Mesendoderm (in vitro differentiated cells): Measurements from ENCODE around the gene COL4A2.

Experiments
- DNase-seq: peaks from one replicate; pipeline ENCODE4 v3.0.0; 2013
- H2AK5ac ChIP-seq: 2 replicates; pipeline ENCODE4 v1.6.1; 2013; ENCODE audit warnings: low read length, inconsistent platforms
- H2BK120ac ChIP-seq: 2 replicates; pipeline ENCODE4 v1.6.1; 2013; ENCODE audit warnings: low read depth, mild to moderate bottlenecking, low read length, moderate library complexity, mixed read lengths
- H2BK15ac ChIP-seq: replicated peaks from 2 replicates; pipeline ENCODE4 v1.6.1; 2013; ENCODE audit warnings: low read depth, mild to moderate bottlenecking, moderate library complexity
- H2BK5ac ChIP-seq: 2 replicates; pipeline ENCODE4 v1.6.1; 2013; ENCODE audit warnings: low read length, inconsistent platforms
- H3K18ac ChIP-seq: 2 replicates; pipeline ENCODE4 v1.6.1; 2013; ENCODE audit warnings: mild to moderate bottlenecking, low read length, mixed read lengths
- H3K23ac ChIP-seq: one replicate; pipeline ENCODE4 v1.6.1; 2013; ENCODE audit warnings: low read length
- H3K27ac ChIP-seq: 2 replicates; pipeline ENCODE4 v1.5.1; 2013; ENCODE audit warnings: low read depth, mild to moderate bottlenecking, inconsistent platforms, low read length, moderate library complexity
- H3K27me3 ChIP-seq: 2 replicates; pipeline ENCODE4 v1.6.1; 2013; ENCODE audit warnings: low read length, control low read depth, mild to moderate bottlenecking, inconsistent platforms; ENCODE audit not compliant: insufficient read depth, poor library complexity
- H3K36me3 ChIP-seq: 2 replicates; pipeline ENCODE4 v1.6.1; 2013; ENCODE audit warnings: low read length, inconsistent platforms; ENCODE audit not compliant: control insufficient read depth, insufficient read depth
- H3K4ac ChIP-seq: one replicate; pipeline ENCODE4 v1.6.1; 2013; ENCODE audit warnings: low read depth, mild to moderate bottlenecking, low read length, moderate library complexity
- H3K4me1 ChIP-seq: 2 replicates; pipeline ENCODE4 v1.6.1; 2013; ENCODE audit warnings: low read depth, low read length, inconsistent platforms; ENCODE audit not compliant: control insufficient read depth
- H3K4me2 ChIP-seq: 2 replicates; pipeline ENCODE4 v1.6.1; 2013; ENCODE audit warnings: low read length
- H3K4me3 ChIP-seq: 2 replicates; pipeline ENCODE4 v1.5.1; 2013; ENCODE audit warnings: mild to moderate bottlenecking, low read length
- H3K56ac ChIP-seq: one replicate; pipeline ENCODE4 v1.6.1; 2013; ENCODE audit warnings: low read length
- H3K79me1 ChIP-seq: 2 replicates; pipeline ENCODE4 v1.6.1; 2013; ENCODE audit warnings: low read length, inconsistent platforms
- H3K79me2 ChIP-seq: 2 replicates; pipeline ENCODE4 v1.6.1; 2013; ENCODE audit warnings: mild to moderate bottlenecking, low read length; ENCODE audit not compliant: control insufficient read depth, insufficient read depth
- H3K9ac ChIP-seq: 2 replicates; pipeline ENCODE4 v1.6.1; 2013; ENCODE audit warnings: low read length, inconsistent platforms
- H4K5ac ChIP-seq: one replicate; pipeline ENCODE4 v1.6.1; 2013; ENCODE audit warnings: low read length
- H4K8ac ChIP-seq: one replicate; pipeline ENCODE4 v1.6.1; 2013; ENCODE audit warnings: low read depth, mild to moderate bottlenecking, control low read depth, low read length, moderate library complexity
- WGBS: extraction: QIAGEN DNeasy Blood & Tissue Kit; methylation state at CpG from one replicate; pipeline ENCODE4 v1.1.7; 2013; ENCODE audit warnings: low lambda C conversion rate, missing lambda C conversion rate; ENCODE audit not compliant: insufficient coverage; ENCODE audit errors: extremely low coverage; 5-methylcytosine and 5-hydroxymethylcytosine counted together

The COL4A2 gene

GRCh38 chr13:110509971-110510786 lies 203.1 kb downstream of the COL4A2 start:
- Histone ChIP-seq H3K23ac (no peak overlapping the region), H2AK5ac (no peak overlapping the region), H3K27ac (no peak overlapping the region), H3K18ac (no peak overlapping the region), H3K4me1 (no peaks in the 10 kb centered on the region), H3K36me3 (peaks cover 2% of the 10 kb centered on the region), H4K8ac (no peak overlapping the region), H2BK120ac (no peak overlapping the region), H3K9ac (no peak overlapping the region), H3K79me2 (no peaks in the 10 kb centered on the region), H3K4me3 (no peak overlapping the region), H3K79me1 (no peaks in the 10 kb centered on the region), H4K5ac (no peak overlapping the region), H3K4me2 (no peak overlapping the region), H3K4ac (no peak overlapping the region), H3K27me3 (no peaks in the 10 kb centered on the region), H2BK15ac (no peak overlapping the region), H3K56ac (no peak overlapping the region), H2BK5ac (no peak overlapping the region)
- WGBS, result no CpG with 5 or more reads among the region's 18 CpGs
- peak; percentile 43 for DNase-seq

GRCh38 chr13:110511509-110512181 lies 204.6 kb downstream of the COL4A2 start:
- no peak overlapping the region for H2BK15ac ChIP-seq
- no peaks in the 10 kb centered on the region for H3K79me1 ChIP-seq
- no peaks in the 10 kb centered on the region for H3K79me2 ChIP-seq
- H3K4me2 ChIP-seq, result no peak overlapping the region
- no peak for DNase-seq
- H3K4ac ChIP-seq, result no peak overlapping the region
- no peak overlapping the region for H3K27ac ChIP-seq
- H3K27me3 ChIP-seq, result no peaks in the 10 kb centered on the region
- peaks cover 2% of the 10 kb centered on the region for H3K36me3 ChIP-seq
- H2BK5ac ChIP-seq, result no peak overlapping the region
- WGBS, result no CpG with 5 or more reads among the region's 31 CpGs
- H2BK120ac ChIP-seq, result no peak overlapping the region
- no peaks in the 10 kb centered on the region for H3K4me1 ChIP-seq
- no peak overlapping the region for H3K4me3 ChIP-seq
- H3K23ac ChIP-seq, result no peak overlapping the region
- H2AK5ac ChIP-seq, result no peak overlapping the region
- no peak overlapping the region for H3K9ac ChIP-seq
- no peak overlapping the region for H4K8ac ChIP-seq
- H4K5ac ChIP-seq, result no peak overlapping the region
- no peak overlapping the region for H3K18ac ChIP-seq
- H3K56ac ChIP-seq, result no peak overlapping the region

- Histone ChIP-seq H3K79me1 (no peaks in the 10 kb centered on the region), H3K56ac (no peak overlapping the region), H3K9ac (no peak overlapping the region), H3K27ac (no peak overlapping the region), H3K4me1 (no peaks in the 10 kb centered on the region), H4K8ac (no peak overlapping the region), H3K27me3 (no peaks in the 10 kb centered on the region), H2BK5ac (no peak overlapping the region), H2BK15ac (no peak overlapping the region), H3K4ac (no peak overlapping the region), H3K4me2 (no peak overlapping the region), H3K79me2 (no peaks in the 10 kb centered on the region), H2BK120ac (no peak overlapping the region), H3K23ac (no peak overlapping the region), H3K4me3 (no peak overlapping the region), H2AK5ac (no peak overlapping the region), H3K18ac (no peak overlapping the region), H4K5ac (no peak overlapping the region), H3K36me3 (peaks cover 2% of the 10 kb centered on the region)
- no CpG with 5 or more reads among the region's 17 CpGs for WGBS
- no peak for DNase-seq
Observed at GRCh38 chr13:110512198-110512740, 205.2 kb downstream of the COL4A2 start.

GRCh38 chr13:110516500-110516899 lies 209.4 kb downstream of the COL4A2 start:
- H3K18ac ChIP-seq, result no peak overlapping the region
- H3K4ac ChIP-seq, result no peak overlapping the region
- H3K27me3 ChIP-seq, result no peaks in the 10 kb centered on the region
- H2AK5ac ChIP-seq, result no peak overlapping the region
- no peak overlapping the region for H3K9ac ChIP-seq
- no CpG with 5 or more reads among the region's 12 CpGs for WGBS
- H3K4me2 ChIP-seq, result no peak overlapping the region
- H2BK120ac ChIP-seq, result no peak overlapping the region
- no peak for DNase-seq
- H3K56ac ChIP-seq, result no peak overlapping the region
- no peak overlapping the region for H4K8ac ChIP-seq
- H3K79me1 ChIP-seq, result no peaks in the 10 kb centered on the region
- no peaks in the 10 kb centered on the region for H3K79me2 ChIP-seq
- H4K5ac ChIP-seq, result no peak overlapping the region
- no peak overlapping the region for H3K4me3 ChIP-seq
- peaks cover 2% of the 10 kb centered on the region for H3K36me3 ChIP-seq
- H3K27ac ChIP-seq, result no peak overlapping the region
- H2BK5ac ChIP-seq, result no peak overlapping the region
- H3K23ac ChIP-seq, result no peak overlapping the region
- H2BK15ac ChIP-seq, result no peak overlapping the region
- no peaks in the 10 kb centered on the region for H3K4me1 ChIP-seq

GRCh38 chr13:110517505-110518225 lies 210.6 kb downstream of the COL4A2 start:
- H2BK15ac ChIP-seq, result no peak overlapping the region
- H3K36me3 ChIP-seq, result no peaks in the 10 kb centered on the region
- H3K79me1 ChIP-seq, result no peaks in the 10 kb centered on the region
- no peak overlapping the region for H2BK120ac ChIP-seq
- no peak overlapping the region for H3K9ac ChIP-seq
- no peak overlapping the region for H3K18ac ChIP-seq
- no peak overlapping the region for H3K4me2 ChIP-seq
- H3K27ac ChIP-seq, result no peak overlapping the region
- no peaks in the 10 kb centered on the region for H3K4me1 ChIP-seq
- H4K8ac ChIP-seq, result no peak overlapping the region
- DNase-seq, result no peak
- no peak overlapping the region for H4K5ac ChIP-seq
- H3K79me2 ChIP-seq, result no peaks in the 10 kb centered on the region
- H2AK5ac ChIP-seq, result no peak overlapping the region
- WGBS, result no CpG with 5 or more reads among the region's 7 CpGs
- no peak overlapping the region for H3K4ac ChIP-seq
- H3K56ac ChIP-seq, result no peak overlapping the region
- H2BK5ac ChIP-seq, result no peak overlapping the region
- H3K27me3 ChIP-seq, result no peaks in the 10 kb centered on the region
- H3K23ac ChIP-seq, result no peak overlapping the region
- H3K4me3 ChIP-seq, result no peak overlapping the region
